Progenitor cell of endocrine pancreas (in vitro differentiated cells): ENCODE data around the gene MBNL2. TPM values are rescaled to one million over a fixed set of nuclear protein-coding genes. Genes with fewer than 3 reads are reported as not detected.

Source experiments
- DNase-seq: peaks from one replicate; pipeline ENCODE4 v3.0.0; 2021; ENCODE audit warnings: low spot score; ENCODE audit not compliant: unreplicated experiment
- H3K27ac Mint-ChIP-seq: 2 replicates; pipeline ENCODE4 v1.8.0; 2021; ENCODE audit warnings: mild to moderate bottlenecking, moderate library complexity, mixed read lengths
- H3K27me3 Mint-ChIP-seq: 2 replicates; pipeline ENCODE4 v1.8.0; 2021; ENCODE audit warnings: mixed read lengths
- H3K36me3 Mint-ChIP-seq: 2 replicates; pipeline ENCODE4 v1.8.0; 2022; ENCODE audit warnings: mixed read lengths; ENCODE audit not compliant: insufficient read depth
- H3K4me1 Mint-ChIP-seq: 2 replicates; pipeline ENCODE4 v1.8.0; 2021; ENCODE audit warnings: low read depth, mixed read lengths
- H3K4me3 Mint-ChIP-seq: 2 replicates; pipeline ENCODE4 v1.8.0; 2021; ENCODE audit warnings: low read depth, mild to moderate bottlenecking, moderate library complexity, mixed read lengths
- H3K9me3 Mint-ChIP-seq: 2 replicates; pipeline ENCODE4 v1.8.0; 2021; ENCODE audit warnings: low read depth, mixed read lengths
- total RNA-seq: library from RNA; stranded (reverse); gene quantifications from 2 replicates; pipeline ENCODE4 v1.2.1, GENCODE V29; 2021
- TF ChIP-seq, protein P1 (sequence below): fragments of 200-600 bp; sonication (generic); IDR thresholded peaks from one replicate; pipeline ENCODE4 v1.5.0; 2021; ENCODE audit warnings: antibody characterized with exemption, mild to moderate bottlenecking; ENCODE audit not compliant: unreplicated experiment

MBNL2 gene
- total RNA-seq, 1 donor from 2014 or later = 51.3 TPM

DNA sequence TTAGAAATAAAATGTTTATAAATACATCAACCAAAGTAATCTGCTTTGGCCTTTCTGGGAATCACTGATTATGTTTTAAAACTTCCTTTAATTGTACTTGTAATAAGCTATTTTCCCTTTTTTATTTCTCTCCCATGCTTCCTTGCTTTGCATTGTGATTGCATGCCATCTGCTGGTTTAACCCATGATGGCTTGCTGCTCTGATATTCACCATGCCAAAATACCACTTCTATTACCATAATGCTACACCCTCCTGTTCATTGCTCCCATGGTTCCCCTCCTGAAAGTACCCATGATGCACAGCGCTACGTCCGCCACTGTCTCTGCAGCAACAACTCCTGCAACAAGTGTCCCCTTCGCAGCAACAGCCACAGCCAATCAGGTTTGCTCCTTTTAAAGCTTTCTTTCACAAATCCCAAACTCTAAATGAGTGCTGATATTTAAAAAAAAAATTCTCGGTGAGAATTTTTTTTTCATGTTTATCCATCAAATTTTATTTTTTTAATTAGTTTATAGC, 144.1 kb downstream of the MBNL2 start:
- Mint-ChIP-seq H3K9me3 (no peaks in the 10 kb centered on the region), H3K27me3 (no peaks in the 10 kb centered on the region), H3K36me3 (peaks cover 37% of the 10 kb centered on the region), H3K4me1 (peaks cover 9% of the 10 kb centered on the region), H3K4me3 (no peak overlapping the region), H3K27ac (no peak overlapping the region)
- TF ChIP-seq, protein P1, sequence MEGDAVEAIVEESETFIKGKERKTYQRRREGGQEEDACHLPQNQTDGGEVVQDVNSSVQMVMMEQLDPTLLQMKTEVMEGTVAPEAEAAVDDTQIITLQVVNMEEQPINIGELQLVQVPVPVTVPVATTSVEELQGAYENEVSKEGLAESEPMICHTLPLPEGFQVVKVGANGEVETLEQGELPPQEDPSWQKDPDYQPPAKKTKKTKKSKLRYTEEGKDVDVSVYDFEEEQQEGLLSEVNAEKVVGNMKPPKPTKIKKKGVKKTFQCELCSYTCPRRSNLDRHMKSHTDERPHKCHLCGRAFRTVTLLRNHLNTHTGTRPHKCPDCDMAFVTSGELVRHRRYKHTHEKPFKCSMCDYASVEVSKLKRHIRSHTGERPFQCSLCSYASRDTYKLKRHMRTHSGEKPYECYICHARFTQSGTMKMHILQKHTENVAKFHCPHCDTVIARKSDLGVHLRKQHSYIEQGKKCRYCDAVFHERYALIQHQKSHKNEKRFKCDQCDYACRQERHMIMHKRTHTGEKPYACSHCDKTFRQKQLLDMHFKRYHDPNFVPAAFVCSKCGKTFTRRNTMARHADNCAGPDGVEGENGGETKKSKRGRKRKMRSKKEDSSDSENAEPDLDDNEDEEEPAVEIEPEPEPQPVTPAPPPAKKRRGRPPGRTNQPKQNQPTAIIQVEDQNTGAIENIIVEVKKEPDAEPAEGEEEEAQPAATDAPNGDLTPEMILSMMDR = no peak
- DNase-seq = no peak

DNA sequence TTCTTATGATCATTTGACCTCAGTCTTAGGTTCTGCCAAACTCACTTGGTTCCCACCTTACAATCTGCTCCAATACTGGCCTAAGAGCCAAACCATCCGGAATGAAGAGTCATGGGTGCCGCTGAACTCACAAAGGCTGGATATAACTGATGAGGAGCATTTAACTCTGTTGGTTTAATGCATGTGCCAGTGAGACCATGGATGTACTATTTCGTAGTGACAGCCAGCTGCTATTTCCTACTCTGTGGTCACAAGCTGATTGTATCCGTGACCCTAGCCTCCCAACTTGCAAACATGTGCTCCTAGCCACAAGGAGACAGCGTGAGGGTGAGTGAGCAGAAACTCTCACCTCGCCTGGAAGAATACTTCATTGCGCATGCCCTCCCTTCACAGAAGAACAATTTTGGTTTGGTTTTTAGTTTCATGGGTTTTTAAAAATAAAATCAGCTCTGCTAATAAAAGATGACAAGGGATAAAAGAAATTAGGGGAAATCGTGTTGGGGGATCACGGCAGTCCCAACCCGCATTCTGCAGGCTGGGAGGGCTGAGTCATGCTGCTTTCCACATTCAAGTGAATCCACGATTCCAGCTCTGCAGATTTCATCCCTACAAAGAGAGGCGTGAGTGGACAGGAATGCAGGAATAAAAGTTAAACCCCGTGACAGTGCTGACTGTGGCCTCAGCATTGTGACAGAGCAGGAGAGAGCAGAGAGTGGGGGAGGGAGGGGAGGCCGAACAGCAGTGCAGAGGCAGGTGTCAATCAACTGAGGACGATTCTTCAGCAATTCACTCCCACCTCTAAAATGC, 145.1 kb downstream of the MBNL2 start:
- H3K27ac Mint-ChIP-seq = peak overlapping the region; percentile 7
- H3K27me3 Mint-ChIP-seq = no peaks in the 10 kb centered on the region
- H3K4me3 Mint-ChIP-seq = no peak overlapping the region
- no peaks in the 10 kb centered on the region for H3K9me3 Mint-ChIP-seq
- H3K4me1 Mint-ChIP-seq = peaks cover 9% of the 10 kb centered on the region
- TF ChIP-seq, protein P1 = no peak
- DNase-seq = no peak
- H3K36me3 Mint-ChIP-seq = peaks cover 33% of the 10 kb centered on the region

DNA sequence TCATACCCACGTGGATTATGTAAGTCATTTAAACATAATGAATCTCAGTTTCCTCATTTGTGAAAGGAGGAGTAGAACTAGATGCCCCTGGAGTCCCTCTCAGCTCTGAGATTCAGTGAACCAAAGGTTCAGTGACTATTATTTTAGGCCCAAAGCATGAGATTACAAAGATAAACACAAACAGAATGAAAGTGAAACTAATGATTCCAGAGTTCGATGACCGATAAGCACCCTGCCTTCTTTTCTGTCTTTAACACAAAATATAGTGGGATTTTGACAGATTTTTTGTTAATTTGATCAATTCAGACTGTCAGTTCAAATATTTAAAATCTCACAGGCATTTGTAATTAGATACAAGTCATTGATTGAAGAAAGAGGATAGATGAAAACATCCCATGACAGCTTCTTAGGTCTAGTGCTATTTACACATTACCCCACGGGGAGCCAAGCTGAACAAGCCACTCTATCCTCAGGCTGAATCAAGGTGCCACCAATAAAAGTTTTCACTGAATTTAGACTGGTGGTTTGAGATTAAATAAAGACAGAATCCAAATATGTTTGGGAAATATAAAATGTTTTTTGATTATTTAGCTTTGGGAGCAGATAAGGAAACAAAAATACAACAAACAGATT, 147.2 kb downstream of the MBNL2 start:
- DNase-seq = no peak
- Mint-ChIP-seq H3K4me1 (peaks cover 9% of the 10 kb centered on the region), H3K9me3 (no peaks in the 10 kb centered on the region), H3K36me3 (peaks cover 18% of the 10 kb centered on the region), H3K27ac (peak overlapping the region; percentile 53), H3K27me3 (no peaks in the 10 kb centered on the region), H3K4me3 (no peak overlapping the region)
- TF ChIP-seq, protein P1 = no peak

DNA sequence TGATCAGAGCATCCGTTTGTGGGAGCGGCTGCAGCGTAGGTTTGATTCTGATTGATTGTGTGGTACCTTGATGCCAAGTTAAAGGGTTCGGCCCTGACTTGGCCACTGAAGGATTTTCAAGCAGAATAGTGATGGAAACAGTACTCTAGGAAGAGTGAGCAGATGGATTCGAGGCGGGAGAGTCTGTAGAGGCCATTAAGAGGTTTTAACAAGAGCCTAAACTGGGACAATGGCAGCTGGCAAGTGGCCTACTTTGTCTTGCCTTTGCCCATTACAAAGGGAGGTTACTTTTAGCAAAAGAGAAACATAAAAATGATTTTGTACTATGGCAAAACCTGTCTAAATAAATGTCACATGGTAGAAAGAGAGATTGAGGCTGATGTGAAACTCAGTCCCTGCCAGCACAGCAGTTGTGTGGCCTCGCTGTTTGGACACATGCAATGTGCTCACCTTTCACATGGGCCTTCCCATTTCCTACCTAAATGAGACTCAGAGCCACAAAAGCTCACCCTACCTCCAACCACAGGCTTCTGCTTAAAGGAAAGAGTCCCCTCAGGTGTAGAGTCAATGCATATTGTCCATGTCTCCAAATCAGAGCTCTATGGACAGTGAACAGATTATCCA, 149.5 kb downstream of the MBNL2 start:
- no peak for DNase-seq
- H3K9me3 Mint-ChIP-seq = no peaks in the 10 kb centered on the region
- H3K36me3 Mint-ChIP-seq = peaks cover 18% of the 10 kb centered on the region
- H3K4me3 Mint-ChIP-seq = no peak overlapping the region
- no peak overlapping the region for H3K27ac Mint-ChIP-seq
- TF ChIP-seq, protein P1 = no peak
- H3K4me1 Mint-ChIP-seq = peaks cover 9% of the 10 kb centered on the region
- H3K27me3 Mint-ChIP-seq = no peaks in the 10 kb centered on the region

DNA sequence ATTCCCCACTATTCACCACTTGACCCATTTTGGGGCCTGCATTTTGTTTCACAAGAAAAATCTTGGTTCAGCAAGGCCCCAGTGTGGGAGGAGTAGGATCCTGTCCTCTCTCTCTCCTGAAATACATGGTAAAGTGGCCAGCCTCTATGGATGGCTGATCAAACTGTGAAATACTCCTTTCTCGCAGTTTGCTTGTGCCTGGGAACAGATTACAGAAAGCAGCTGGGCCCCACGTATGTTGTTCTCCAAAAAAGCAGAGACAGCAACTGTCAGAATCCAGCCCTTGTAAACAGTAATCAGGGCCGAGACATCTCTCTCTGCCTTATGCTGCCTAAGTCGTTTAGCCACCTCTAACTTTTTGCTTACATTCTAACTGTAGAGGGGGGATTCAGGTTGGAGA, 150.8 kb downstream of the MBNL2 start:
- H3K27me3 Mint-ChIP-seq = no peaks in the 10 kb centered on the region
- H3K4me3 Mint-ChIP-seq = no peak overlapping the region
- no peaks in the 10 kb centered on the region for H3K9me3 Mint-ChIP-seq
- H3K27ac Mint-ChIP-seq = no peak overlapping the region
- TF ChIP-seq, protein P1 = no peak
- peaks cover 18% of the 10 kb centered on the region for H3K36me3 Mint-ChIP-seq
- no peak for DNase-seq
- peaks cover 7% of the 10 kb centered on the region for H3K4me1 Mint-ChIP-seq
